HG03196 (cell line): ENCODE results near the gene CNFN.

Experiments used
- ATAC-seq: cut with Tn5 transposase; IDR thresholded peaks from one replicate; pipeline ENCODE4 v1.9.1; 2021; ENCODE audit not compliant: unreplicated experiment

CNFN gene

DNA sequence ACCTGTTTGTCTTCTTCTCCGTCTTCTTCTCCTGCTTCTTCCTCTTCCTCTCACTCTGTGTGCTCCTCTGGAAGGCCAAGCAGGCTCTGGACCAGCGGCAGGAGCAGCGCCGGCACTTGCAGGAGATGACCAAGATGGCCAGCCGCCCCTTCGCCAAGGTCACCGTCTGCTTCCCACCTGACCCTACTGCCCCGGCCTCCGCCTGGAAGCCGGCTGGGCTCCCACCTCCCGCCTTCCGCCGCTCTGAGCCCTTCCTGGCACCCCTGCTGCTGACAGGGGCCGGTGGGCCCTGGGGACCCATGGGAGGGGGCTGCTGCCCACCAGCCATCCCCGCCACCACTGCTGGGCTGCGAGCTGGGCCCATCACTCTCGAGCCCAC, 13.9 kb downstream of the CNFN start:
- ATAC-seq, result no peak

DNA sequence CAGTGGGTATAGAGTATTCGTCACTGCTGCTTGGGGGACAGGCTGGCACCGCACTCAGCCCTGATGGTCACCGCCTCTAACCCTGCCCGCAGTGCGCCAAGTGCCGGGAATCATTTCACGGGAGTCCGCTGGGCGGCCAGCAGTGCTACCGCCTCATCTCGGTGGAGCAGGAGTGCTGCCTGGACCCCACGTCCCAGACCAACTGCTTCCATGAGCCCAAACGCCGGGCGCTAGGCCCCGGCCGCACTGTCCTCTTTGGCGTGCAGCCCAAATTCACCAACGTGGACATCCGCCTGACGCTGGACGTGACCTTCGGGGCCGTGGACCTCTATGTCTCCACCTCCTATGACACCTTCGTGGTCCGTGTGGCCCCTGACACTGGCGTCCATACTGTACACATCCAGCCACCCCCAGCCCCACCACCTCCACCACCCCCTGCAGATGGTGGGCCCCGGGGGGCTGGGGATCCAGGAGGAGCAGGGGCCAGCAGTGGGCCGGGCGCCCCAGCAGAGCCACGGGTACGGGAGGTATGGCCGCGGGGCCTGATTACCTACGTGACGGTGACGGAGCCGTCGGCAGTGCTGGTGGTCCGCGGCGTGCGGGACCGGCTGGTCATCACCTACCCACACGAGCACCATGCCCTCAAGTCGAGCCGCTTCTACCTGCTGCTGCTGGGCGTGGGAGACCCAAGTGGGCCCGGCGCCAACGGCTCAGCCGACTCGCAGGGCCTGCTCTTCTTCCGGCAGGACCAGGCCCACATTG, 14.5 kb downstream of the CNFN start:
- ATAC-seq, result no peak

DNA sequence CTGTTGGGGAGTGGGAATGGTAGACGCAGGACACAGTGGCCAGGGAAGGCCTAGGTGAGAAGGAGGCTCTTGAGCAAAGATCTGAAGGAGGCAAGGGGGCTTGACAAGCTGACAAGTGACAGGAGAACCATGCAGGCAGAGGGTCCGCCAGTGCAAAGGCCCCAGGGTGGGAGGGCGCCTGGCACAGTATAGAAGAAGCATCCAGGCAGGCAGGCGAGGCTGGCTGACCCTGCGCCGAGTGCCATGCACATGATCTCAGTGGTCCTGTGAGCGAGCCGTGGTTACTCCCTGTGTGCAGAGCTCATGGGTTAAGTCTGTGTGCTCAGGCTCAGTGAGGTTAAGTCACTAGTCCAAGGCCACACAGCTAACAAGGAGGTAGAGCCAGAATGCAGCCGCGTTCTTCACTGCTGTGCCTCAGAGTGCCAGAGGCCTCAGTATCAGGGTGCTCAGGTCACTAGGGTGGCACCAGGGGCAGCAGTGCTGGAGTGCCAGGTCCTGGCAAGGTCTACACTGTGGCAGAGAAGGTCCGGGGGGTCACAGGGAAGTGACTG, 15.2 kb downstream of the CNFN start:
- ATAC-seq, result no peak

DNA sequence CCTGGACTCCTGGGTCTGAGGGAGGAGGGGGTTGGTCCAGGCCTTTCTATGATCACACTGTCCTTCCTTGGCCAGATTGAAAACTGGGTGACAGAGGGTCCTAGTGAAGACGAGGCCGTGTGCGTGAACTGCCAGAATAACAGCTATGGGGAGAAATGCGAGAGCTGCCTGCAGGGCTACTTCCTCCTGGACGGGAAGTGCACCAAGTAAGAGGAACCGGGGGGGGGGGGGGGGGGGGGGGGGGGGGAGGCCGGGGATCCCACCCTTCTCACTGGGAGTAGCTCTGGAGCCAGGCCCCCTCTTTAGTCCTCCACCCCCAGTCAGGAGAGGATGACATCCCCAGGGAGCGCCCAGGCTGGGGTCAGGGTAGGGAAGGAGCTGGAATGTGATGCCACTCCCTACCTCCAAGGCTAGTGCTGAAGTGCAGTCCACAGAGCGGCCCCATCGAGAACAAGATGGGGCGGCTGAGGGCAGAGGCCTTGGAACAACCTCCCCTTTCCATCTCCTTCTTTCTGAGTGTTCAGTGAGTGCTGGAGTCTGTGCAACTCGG, 19.4 kb downstream of the CNFN start:
- no peak for ATAC-seq

DNA sequence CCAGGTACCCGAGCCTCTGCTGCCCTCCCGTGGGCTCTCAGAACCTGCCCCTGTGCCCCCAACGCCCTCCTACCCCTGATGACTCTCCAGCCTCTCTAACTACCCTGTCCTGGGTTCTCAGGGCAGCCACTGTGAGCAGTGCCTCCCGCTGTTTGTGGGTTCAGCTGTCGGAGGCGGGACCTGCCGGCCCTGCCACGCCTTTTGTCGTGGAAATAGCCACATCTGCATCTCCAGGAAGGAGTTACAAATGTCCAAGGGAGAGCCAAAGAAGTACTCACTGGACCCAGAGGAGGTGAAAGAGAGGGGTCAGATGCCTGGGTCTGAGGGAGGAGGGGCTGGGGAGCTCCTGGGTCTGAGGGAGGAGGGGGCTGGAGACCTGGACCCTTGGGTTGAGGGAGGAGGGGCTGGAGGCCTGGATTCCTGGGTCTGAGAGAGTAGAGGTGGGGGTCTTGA, 20.0 kb downstream of the CNFN start:
- no peak for ATAC-seq

DNA sequence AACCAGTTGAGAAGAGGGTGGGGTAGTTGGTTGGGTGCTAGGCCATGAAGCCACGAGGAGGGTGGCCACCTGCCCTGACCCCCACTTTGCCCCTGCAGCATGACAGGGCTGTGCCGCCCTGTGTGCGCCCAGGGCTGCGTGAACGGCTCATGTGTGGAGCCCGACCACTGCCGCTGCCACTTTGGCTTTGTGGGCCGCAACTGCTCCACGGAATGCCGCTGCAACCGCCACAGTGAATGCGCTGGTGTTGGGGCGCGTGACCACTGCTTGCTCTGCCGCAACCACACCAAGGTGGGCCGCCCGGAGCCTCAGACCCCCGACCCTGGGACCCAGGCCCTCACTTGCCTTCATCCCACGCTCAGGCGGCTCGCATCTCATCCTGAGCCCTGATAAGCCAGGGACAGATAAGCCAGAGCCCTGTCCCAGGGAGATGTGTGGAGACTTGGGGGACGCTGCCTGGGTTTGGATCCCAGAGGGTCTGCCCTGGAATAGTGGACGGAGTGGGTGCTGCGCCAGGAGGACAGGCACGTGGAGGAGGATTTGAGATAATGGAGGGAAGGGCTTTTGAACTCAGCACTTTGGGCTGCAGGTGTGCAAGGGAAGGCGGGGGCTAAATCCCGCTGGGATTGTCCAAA, 20.5 kb downstream of the CNFN start:
- ATAC-seq, result no peak

DNA sequence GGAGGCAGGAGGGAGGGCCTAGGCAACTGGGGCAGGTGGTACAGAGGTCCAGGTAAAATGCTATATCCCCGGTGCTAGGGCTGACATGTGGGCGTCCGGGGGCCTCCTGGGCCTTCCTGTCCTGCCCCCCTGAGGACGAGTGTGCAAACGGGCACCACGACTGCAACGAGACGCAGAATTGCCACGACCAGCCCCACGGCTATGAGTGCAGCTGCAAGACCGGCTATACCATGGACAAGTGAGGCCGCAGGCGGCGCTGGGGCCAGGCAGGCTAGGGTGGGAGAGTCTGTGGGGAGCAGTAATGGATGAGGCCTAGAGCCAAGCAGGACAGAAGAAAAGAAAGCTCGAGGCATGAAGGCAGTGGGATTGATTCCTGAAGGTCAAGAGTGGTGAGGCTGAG, 21.3 kb downstream of the CNFN start:
- ATAC-seq, result no peak

DNA sequence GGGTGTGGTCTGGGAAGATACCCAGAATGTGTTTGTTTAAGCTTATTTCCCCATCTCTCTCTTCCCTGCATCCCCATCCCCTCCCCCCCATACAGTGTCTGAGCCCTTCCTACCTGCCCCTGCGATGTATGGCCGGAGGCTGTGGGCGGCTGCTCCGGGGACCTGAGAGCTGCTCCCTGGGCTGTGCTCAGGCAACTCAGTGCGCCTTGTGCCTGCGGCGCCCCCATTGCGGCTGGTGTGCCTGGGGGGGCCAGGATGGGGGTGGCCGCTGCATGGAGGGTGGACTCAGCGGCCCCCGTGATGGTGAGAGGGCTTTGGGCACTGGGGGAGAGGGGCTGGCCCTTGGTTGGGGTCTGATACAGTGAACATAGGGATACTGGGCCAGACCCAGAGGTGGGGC, 21.7 kb downstream of the CNFN start:
- ATAC-seq, result no peak

DNA sequence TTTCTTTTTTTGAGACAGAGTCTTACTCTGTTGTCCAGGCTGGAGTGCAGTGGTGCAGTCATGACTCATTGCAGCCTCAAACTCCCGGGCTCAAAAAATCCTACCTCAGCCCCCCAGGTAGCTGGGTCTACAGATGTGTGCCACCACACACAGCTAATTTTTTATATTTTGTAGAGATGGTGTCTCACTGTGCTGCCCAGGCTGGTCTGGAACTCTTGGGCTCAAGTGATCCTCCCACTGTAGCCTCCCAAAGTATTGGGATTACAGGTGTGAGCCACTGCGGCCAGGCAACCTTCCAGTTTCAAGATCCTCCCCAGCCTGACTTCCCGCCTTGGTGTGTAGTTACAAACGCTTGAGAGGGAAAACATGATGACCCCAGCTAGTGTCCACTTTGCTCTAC, 22.2 kb downstream of the CNFN start:
- ATAC-seq, result no peak

DNA sequence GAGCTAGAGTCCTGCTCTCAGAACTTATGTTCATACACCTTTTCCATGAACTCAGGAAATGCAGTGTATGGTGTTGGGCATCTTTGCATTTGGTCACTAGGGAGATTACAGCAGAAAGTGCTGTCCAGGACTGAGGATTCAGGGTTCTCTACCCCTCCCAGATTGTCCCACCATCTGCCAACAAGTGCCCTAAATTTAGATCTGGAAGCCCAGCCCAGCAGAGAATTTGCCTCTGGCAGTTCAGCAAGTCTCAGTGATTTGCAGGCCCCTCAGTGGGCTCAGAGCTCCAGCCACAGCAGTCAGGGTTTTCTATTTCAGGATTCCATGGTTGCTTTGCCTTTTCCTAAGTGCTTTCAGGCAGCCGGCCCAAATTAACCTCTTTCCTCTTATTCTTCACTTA, 23.4 kb downstream of the CNFN start:
- ATAC-seq, result no peak

DNA sequence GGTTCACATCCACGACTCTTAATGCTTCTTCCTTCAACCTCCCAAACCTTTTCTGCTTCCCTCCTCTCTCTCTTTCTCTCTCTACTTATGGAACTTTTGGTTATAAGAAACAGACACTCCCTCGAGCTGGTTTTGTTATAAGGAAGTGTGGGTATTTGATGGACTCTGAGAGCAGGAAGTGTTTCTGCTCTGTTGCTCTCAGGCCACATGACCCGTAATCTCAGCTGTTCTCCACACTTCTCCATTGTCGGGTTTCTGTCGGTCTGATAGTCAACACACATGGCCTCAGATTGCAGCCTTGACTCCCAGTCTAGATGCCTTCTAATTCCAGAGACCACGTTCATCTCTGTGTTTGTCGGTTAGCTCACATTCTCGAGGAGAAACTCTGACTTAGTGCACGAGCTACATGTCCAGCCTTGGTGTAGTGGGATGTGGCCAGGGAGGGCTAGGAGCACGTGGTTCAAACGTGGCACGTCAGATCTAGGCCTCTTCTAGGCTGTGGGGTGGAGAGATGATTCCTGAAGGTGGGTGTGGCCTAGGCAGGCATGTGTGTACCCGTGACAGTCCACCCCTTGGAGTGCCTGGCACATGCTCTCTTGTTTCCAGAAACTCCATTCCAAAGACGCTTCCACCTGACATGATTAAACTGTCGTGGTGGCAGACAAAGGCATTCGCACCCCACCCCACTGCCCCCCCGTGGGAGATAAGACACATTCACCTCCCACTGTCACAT, 26.3 kb downstream of the CNFN start:
- ATAC-seq, result no peak

DNA sequence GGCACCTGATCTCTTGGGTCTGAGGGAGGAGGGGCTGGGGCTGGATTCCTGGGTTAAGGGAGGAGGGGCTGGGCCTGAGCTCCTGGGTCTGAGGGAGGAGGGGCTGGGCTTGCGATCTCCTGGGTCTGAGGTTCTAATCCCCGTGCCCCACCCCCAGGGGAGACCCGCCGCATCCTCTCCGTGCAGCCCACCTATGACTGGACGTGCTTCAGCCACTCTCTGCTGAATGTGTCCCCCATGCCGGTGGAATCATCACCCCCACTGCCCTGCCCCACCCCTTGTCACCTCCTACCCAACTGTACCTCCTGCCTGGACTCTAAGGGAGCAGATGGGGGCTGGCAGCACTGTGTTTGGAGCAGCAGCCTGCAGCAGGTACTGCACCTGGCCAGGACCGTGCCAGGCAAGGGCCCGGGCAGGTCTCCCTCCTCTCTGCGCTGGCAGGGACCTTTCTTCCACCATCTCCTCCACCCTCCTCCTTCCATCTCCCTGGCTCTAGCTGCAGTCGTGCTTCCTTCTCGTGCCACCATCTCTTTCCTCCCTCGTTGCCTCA, 27.1 kb downstream of the CNFN start:
- no peak for ATAC-seq

DNA sequence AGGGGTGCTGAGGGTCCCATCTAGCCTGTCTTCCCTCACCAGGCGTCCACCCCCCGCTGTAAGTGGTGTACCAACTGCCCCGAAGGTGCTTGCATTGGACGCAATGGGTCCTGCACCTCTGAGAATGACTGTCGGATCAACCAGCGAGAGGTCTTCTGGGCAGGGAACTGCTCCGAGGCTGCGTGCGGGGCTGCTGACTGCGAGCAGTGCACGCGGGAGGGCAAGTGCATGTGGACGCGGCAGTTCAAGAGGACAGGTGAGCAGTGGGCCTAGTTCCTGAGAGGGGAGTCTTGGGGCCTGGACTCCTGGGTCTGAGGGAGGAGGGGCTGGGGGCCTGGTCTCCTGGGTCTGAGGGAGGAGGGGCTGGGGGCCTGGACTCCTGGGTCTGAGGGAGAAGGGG, 27.8 kb downstream of the CNFN start:
- ATAC-seq, result no peak

DNA sequence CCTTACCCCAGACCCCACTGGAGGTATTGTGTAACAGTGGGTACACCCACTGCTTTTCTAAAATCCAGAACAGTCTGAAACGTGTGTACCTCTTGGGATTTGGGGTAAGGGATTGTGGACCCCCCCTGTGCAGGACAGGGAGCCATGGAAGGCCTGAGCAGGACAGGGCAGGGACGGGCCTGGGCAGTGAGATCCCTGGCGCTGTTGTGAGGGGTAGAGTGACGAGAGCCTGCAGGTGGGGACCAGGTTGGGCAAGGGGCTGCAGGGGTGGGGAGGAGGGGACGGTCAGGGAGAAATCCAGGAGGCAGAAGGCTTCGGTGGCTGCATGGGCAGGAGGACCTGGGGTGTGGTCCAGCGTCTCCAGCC, 28.6 kb downstream of the CNFN start:
- ATAC-seq, result no peak

DNA sequence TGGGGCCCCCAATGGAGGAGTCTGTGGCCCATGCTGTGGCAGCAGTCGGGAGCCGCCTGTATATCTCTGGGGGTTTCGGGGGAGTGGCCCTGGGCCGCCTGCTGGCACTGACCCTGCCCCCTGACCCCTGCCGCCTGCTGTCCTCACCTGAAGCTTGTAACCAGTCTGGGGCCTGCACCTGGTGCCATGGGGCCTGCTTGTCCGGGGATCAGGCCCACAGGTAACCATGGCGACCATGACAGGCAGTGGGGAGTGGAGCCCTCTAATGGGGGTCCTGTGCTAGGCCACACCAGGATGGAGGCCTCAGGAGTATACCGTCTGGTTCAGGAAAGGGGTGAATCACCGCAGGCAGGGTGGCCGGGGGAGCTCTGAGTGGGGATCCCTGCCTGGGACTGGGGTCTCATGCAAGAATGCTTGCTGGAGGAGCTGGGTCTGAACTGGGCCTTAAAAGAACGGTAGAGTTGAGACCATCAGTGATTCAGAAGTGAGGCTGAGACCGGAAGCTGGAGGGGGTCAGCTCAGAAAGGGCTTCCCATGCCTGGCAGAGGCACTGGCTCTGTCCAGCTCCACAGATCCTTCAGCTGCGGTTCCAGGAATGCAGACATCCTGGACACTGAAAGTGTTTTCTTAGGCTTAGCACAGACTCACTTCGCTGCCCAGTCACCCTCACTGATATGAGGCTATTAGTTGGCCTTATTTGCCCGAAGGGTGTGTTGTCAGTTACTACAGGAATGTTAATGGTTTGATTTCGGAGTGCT, 29.1 kb downstream of the CNFN start:
- ATAC-seq, result no peak

DNA sequence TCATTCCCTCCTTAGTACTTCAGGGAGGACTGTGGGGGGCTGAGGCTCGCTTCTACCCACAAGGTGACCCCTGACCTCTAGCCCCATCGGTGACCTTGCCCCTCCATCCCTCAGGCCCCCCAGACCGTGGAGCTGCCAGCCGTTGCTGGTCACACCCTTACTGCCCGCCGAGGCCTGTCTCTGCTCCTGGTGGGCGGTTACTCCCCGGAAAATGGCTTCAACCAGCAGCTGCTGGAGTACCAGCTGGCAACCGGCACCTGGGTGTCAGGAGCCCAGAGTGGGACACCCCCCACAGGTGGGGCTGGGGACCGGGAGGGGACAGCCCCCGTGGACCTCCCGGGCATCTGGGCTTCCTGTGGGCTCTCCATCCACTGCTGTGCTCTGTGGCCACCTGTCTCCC, 32.8 kb downstream of the CNFN start:
- ATAC-seq, result no peak

DNA sequence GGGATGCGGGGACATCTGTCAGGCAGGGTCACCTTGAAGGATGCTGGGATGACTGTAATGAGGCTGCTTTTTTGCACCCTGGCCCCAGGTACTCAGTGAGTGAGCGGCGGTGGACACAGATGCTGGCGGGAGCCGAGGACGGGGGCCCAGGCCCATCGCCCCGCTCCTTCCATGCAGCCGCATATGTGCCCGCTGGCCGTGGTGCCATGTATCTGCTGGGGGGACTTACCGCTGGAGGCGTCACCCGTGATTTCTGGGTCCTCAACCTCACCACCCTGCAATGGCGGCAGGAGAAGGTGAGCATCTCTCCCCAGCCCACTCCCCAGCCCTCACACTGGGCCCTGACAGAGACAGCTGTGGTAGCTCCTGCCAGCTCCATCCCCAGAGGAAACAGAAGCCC, 33.4 kb downstream of the CNFN start:
- ATAC-seq, result no peak

DNA sequence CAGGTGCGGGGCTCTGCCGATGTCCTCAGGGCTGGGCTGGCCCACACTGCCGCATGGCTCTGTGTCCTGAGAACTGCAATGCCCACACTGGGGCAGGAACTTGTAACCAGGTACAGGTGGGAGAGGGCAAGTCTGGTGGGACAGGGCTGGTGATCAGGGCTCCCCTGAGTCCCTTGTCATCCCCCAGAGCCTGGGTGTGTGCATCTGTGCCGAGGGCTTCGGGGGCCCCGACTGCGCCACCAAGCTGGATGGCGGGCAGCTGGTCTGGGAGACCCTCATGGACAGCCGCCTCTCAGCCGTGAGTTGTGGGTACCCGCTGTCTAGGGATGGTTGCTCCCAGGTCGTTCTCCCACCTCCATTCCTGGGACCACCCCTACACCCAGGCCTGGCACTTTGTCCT, 34.2 kb downstream of the CNFN start:
- no peak for ATAC-seq

DNA sequence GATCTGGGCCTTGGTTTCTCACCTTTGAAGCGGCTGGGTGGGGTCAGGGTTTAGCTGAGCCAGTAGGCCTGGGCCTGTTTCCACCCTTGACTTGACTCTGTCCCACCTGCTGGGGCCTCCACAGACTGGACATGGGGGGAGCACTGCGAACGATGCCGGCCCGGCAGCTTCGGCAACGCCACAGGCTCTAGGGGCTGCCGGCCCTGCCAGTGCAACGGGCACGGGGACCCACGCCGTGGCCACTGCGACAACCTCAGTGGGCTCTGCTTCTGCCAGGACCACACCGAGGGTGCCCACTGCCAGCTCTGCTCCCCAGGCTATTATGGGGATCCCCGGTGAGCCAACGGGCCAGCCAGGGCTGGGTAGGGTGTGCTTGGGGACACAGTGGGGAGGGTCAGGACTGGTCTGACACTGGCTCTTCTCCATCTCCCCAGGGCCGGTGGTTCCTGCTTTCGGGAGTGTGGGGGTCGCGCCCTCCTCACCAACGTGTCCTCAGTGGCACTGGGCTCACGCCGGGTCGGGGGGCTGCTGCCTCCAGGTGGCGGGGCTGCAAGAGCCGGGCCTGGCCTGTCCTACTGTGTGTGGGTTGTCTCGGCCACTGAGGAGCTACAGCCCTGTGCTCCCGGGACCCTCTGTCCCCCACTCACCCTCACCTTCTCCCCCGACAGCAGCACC, 36.6 kb downstream of the CNFN start:
- ATAC-seq, result no peak
